VCaP (cell line): ENCODE data around the gene CCDC124.
"Not testable (repeated sequence)": the region's sequence is repeated elsewhere in the genome, so short reads cannot be mapped to it uniquely, and the experiment has no call there.

Experiments
- H3K27ac ChIP-seq: fragments of 450-650 bp; 2 replicates; pipeline ENCODE4 v1.5.1; 2017
- TF ChIP-seq, protein P1 (sequence below): fragments of 450-650 bp; conservative IDR thresholded peaks from 2 replicates; pipeline ENCODE4 v1.5.1; 2017; ENCODE audit warnings: mild to moderate bottlenecking, moderate library complexity

The CCDC124 gene

DNA sequence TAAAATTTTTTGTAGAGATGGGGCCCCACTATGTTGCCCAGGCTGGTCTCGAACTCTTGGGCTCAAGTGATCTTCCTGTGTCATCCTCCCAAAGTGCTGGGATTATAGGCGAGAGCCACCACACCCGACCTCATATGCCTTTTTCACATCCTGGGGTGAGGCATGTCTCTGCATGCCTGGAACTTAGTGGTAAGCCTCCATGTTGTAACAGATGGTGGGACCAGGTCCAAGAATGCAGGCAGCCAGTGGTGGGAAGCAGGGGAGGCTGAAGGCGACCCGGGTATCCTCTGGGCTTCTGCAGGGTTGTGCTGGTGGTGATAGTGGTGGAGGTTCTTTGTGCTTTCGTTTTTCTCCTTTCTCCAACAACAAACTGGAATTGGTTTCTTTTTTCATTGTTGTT, 30.1 kb upstream of the CCDC124 start:
- TF ChIP-seq, protein P1, sequence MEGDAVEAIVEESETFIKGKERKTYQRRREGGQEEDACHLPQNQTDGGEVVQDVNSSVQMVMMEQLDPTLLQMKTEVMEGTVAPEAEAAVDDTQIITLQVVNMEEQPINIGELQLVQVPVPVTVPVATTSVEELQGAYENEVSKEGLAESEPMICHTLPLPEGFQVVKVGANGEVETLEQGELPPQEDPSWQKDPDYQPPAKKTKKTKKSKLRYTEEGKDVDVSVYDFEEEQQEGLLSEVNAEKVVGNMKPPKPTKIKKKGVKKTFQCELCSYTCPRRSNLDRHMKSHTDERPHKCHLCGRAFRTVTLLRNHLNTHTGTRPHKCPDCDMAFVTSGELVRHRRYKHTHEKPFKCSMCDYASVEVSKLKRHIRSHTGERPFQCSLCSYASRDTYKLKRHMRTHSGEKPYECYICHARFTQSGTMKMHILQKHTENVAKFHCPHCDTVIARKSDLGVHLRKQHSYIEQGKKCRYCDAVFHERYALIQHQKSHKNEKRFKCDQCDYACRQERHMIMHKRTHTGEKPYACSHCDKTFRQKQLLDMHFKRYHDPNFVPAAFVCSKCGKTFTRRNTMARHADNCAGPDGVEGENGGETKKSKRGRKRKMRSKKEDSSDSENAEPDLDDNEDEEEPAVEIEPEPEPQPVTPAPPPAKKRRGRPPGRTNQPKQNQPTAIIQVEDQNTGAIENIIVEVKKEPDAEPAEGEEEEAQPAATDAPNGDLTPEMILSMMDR, result no peak

DNA sequence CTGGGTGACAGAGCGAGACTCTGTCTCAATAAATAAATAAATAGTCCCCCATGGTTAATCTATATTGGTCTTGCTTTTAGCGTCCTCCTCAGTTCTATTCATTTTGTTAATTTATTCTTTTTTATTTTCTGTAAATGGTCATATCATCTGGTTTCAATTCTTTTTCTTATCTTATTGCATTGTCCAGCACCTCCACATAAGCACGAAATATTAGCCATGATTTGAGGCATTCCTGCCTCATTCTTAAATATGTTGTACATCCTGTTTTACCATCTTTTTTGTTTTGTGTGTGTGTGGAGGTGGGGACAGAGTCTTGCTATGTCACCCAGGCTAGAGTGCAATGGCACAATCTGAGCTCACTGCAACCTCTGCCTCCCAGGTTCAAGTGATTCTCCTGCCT, 24.6 kb upstream of the CCDC124 start:
- TF ChIP-seq, protein P1, result no peak
- H3K27ac ChIP-seq, result no peak overlapping the region

More for the DNA sequence above, 30.1 kb upstream of the CCDC124 start:
- no peak overlapping the region for H3K27ac ChIP-seq

DNA sequence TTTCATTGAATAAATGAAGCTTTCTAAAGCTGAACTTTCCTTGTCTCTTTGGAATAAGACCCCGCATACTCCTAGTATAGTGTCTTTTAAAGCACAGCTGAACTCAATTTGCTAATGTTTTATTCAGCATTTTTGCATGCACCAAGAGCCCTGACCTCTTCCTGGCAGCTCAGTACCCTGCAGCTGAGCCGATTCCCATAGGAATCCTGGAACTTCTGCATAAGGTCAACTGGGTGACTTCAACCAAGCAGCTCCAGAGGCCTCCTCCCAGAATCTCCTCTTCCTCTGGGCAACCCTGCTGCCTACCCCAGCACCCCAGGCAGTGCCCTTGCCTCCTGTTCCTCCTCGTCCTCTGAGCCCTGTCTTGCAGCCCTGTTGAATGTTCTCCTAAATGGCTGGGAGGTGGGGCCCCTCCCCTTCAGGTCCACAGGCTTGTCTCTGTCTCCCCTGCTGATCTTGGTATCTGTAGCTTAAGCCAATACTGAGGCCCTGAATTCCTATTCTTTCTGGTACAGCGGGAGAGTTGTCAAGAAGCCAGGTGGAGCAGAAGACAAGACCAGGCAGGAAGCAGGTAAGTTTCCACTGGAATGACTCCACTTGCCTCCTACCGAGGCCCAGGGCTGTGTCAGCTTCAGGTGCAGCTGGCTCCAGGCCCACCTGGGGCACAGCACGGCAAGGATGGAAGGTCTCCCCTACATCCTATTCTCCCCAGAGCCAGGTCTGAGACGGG, 23.6 kb upstream of the CCDC124 start:
- TF ChIP-seq, protein P1, result no peak
- H3K27ac ChIP-seq, result no peak overlapping the region

DNA sequence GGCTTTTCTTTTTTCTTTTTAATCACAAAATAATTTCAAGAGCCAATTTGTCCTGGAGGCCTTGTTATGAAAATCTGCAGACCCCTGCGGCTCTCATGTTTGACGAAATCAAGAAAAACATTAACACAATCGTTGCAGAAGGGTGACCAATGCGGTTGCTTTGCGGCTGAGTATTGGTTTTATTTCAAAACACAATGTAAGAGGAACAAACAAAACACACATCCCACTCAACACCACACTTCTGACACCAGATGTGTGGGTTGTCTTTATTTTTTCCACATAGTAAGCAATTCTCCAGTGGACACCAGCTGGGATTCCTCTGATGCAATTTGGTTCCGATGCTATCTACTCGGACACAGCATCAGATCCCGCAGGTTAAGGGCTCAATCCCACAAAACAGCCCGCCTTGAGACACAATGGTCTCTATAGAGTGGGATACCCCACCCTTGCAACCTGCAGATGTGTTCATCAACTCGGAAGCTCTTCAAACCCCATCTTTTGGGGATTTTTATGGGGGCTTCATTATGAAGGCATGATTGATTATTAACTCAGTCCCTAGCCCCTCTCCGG, 21.9 kb upstream of the CCDC124 start:
- H3K27ac ChIP-seq, result no peak overlapping the region
- TF ChIP-seq, protein P1, result no peak

DNA sequence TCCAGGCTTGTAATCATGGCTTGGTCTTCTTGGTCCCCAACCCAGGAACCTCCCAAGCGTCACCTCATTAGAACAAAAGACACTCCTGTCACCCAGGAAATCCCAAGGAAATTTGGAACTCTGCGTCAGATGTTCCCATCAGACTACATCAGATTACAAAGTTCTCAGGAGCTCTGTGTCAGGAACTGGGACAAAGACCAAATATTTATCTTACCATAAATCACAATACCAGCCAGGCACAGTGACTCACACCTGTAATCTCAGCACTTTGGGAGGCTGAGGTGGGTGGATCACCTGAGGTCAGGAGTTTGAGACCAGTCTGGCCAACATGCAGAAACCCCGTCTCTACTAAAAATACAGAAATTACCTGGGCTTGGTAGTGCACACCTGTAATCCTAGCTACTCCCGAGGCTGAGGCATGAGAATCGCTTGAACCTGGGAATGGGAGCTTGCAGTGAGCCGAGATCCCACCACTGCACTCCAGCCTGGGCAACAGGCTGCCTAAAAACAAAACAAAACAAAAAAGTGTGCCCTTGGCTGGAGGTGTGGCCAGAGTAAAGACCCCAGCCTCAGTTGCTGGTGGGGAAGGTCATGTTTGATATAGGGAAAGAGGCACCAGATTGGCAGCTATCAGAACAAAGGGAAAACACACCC, 16.7 kb upstream of the CCDC124 start:
- H3K27ac ChIP-seq, result peak overlapping the region; percentile 20; the same call in 1 of the 2 replicates
- TF ChIP-seq, protein P1, result no peak

DNA sequence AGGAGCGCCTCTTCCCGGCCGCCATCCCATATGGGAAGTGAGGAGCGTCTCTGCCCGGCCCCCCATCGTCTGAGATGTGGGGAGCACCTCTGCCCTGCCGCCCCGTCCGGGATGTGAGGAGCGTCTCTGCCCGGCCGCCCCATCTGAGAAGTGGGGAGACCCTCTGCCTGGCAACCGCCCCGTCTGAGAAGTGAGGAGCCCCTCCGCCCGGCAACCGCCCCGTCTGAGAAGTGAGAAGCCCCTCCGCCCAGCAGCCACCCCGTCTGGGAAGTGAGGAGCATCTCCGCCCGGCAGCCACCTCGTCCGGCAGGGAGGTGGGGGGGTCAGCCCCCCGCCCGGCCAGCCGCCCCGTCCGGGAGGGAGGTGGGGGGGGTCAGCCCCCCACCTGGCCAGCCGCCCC, 14.7 kb upstream of the CCDC124 start:
- not testable (repeated sequence) for H3K27ac ChIP-seq

DNA sequence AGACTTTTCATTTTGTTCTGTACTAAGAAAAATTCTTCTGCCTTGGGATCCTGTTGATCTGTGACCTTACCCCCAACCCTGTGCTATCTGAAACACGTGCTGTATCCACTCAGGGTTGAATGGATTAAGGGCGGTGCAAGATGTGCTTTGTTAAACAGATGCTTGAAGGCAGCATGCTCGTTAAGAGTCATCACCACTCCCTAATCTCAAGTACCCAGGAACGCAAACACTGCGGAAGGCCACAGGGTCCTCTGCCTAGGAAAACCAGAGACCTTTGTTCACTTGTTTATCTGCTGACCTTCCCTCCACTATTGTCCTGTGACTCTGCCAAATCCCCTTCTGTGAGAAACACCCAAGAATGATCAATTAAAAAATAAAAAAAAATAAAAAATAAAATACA, 13.7 kb upstream of the CCDC124 start:
- H3K27ac ChIP-seq, result not testable (repeated sequence)

DNA sequence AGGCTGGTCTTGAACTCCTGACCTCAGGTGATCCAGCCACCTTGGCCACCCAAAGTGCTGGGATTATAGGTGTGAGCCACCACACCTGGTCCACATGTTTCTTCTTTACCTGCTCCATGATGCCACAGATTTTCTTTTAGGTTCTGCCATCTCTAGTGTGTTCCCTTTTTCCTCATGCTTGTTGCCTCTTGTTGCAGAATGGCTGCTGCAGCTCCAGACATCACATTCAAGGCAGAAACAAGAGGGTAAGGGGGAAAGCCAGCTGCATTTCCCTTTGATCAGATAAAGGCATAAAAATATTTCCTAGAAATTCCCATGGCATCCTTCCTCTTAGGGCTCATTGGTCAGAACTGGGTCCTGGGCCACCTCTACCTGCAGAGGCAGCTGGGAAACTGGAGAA, 12.3 kb upstream of the CCDC124 start:
- TF ChIP-seq, protein P1, result no peak
- no peak overlapping the region for H3K27ac ChIP-seq
